ENCODE results near the gene TBC1D14.
A peak's percentile ranks its signal among the peaks of the same experiment; 100 is the strongest.

The TBC1D14 gene

GRCh38 chr4:6986781-6987587, 77.4 kb downstream of the TBC1D14 start:
- no peaks in the 10 kb centered on the region for H3K9me3 Mint-ChIP-seq
- H3K27ac Mint-ChIP-seq, result peak overlapping the region; percentile 97
- H3K36me3 Mint-ChIP-seq (ENCODE audit: low read depth), result peaks cover 13% of the 10 kb centered on the region
- peaks cover 72% of the 10 kb centered on the region for H3K4me1 Mint-ChIP-seq (ENCODE audit: low read depth)
- no peaks in the 10 kb centered on the region for H3K27me3 Mint-ChIP-seq (ENCODE audit: low read depth)
- H3K4me3 Mint-ChIP-seq, result peak overlapping the region; percentile 98

GRCh38 chr4:6987588-6987961, 77.9 kb downstream of the TBC1D14 start:
- peak overlapping the region; percentile 93 for H3K27ac Mint-ChIP-seq
- peak overlapping the region; percentile 98 for H3K4me3 Mint-ChIP-seq
- H3K36me3 Mint-ChIP-seq (ENCODE audit: low read depth), result peaks cover 12% of the 10 kb centered on the region
- peaks cover 72% of the 10 kb centered on the region for H3K4me1 Mint-ChIP-seq (ENCODE audit: low read depth)
- H3K27me3 Mint-ChIP-seq (ENCODE audit: low read depth), result no peaks in the 10 kb centered on the region
- no peaks in the 10 kb centered on the region for H3K9me3 Mint-ChIP-seq

- Mint-ChIP-seq H3K27ac (peak overlapping the region; percentile 93), H3K36me3 (ENCODE audit: low read depth) (peaks cover 12% of the 10 kb centered on the region)
Observed at GRCh38 chr4:6988016-6988715, 78.5 kb downstream of the TBC1D14 start.

GRCh38 chr4:6989331-6989923, 79.8 kb downstream of the TBC1D14 start:
- H3K27me3 Mint-ChIP-seq (ENCODE audit: low read depth), result no peaks in the 10 kb centered on the region
- peak overlapping the region; percentile 61 for H3K27ac Mint-ChIP-seq
- H3K4me3 Mint-ChIP-seq, result peak overlapping the region; percentile 98
- H3K4me1 Mint-ChIP-seq (ENCODE audit: low read depth), result peaks cover 68% of the 10 kb centered on the region
- H3K9me3 Mint-ChIP-seq, result no peaks in the 10 kb centered on the region
- H3K36me3 Mint-ChIP-seq (ENCODE audit: low read depth), result peaks cover 16% of the 10 kb centered on the region

More at GRCh38 chr4:6988016-6988715, 78.5 kb downstream of the TBC1D14 start:
- peak overlapping the region; percentile 98 for H3K4me3 Mint-ChIP-seq
- no peaks in the 10 kb centered on the region for H3K9me3 Mint-ChIP-seq
- no peaks in the 10 kb centered on the region for H3K27me3 Mint-ChIP-seq (ENCODE audit: low read depth)
- peaks cover 76% of the 10 kb centered on the region for H3K4me1 Mint-ChIP-seq (ENCODE audit: low read depth)

GRCh38 chr4:6990661-6991060, 81.0 kb downstream of the TBC1D14 start:
- peaks cover 22% of the 10 kb centered on the region for H3K36me3 Mint-ChIP-seq (ENCODE audit: low read depth)
- H3K4me3 Mint-ChIP-seq, result peak overlapping the region; percentile 21
- H3K27ac Mint-ChIP-seq, result peak overlapping the region; percentile 31
- H3K9me3 Mint-ChIP-seq, result no peaks in the 10 kb centered on the region
- H3K27me3 Mint-ChIP-seq (ENCODE audit: low read depth), result no peaks in the 10 kb centered on the region
- H3K4me1 Mint-ChIP-seq (ENCODE audit: low read depth), result peaks cover 57% of the 10 kb centered on the region

GRCh38 chr4:6991249-6991648, 81.6 kb downstream of the TBC1D14 start:
- Mint-ChIP-seq H3K4me3 (peak overlapping the region; percentile 38), H3K4me1 (ENCODE audit: low read depth) (peaks cover 52% of the 10 kb centered on the region), H3K36me3 (ENCODE audit: low read depth) (peaks cover 22% of the 10 kb centered on the region), H3K27ac (peak overlapping the region; percentile 77), H3K9me3 (no peaks in the 10 kb centered on the region), H3K27me3 (ENCODE audit: low read depth) (no peaks in the 10 kb centered on the region)

GRCh38 chr4:6991771-6992557, 82.3 kb downstream of the TBC1D14 start:
- Mint-ChIP-seq H3K27ac (peak overlapping the region; percentile 81), H3K4me3 (no peak overlapping the region), H3K9me3 (no peaks in the 10 kb centered on the region), H3K4me1 (ENCODE audit: low read depth) (peaks cover 50% of the 10 kb centered on the region), H3K36me3 (ENCODE audit: low read depth) (peaks cover 21% of the 10 kb centered on the region), H3K27me3 (ENCODE audit: low read depth) (no peaks in the 10 kb centered on the region)

GRCh38 chr4:6992728-6993677, 83.4 kb downstream of the TBC1D14 start:
- Mint-ChIP-seq H3K4me1 (ENCODE audit: low read depth) (peaks cover 50% of the 10 kb centered on the region), H3K4me3 (no peak overlapping the region), H3K27ac (peak overlapping the region; percentile 81)

GRCh38 chr4:6996481-6996880, 86.9 kb downstream of the TBC1D14 start:
- no peak overlapping the region for H3K4me3 Mint-ChIP-seq
- no peaks in the 10 kb centered on the region for H3K27me3 Mint-ChIP-seq (ENCODE audit: low read depth)
- no peaks in the 10 kb centered on the region for H3K9me3 Mint-ChIP-seq
- peaks cover 36% of the 10 kb centered on the region for H3K36me3 Mint-ChIP-seq (ENCODE audit: low read depth)
- H3K27ac Mint-ChIP-seq, result no peak overlapping the region
- H3K4me1 Mint-ChIP-seq (ENCODE audit: low read depth), result peaks cover 48% of the 10 kb centered on the region

More at GRCh38 chr4:6992728-6993677, 83.4 kb downstream of the TBC1D14 start:
- peaks cover 25% of the 10 kb centered on the region for H3K36me3 Mint-ChIP-seq (ENCODE audit: low read depth)
- no peaks in the 10 kb centered on the region for H3K9me3 Mint-ChIP-seq
- no peaks in the 10 kb centered on the region for H3K27me3 Mint-ChIP-seq (ENCODE audit: low read depth)

- peak overlapping the region; percentile 49 for H3K4me3 Mint-ChIP-seq
- peaks cover 43% of the 10 kb centered on the region for H3K36me3 Mint-ChIP-seq (ENCODE audit: low read depth)
- peak overlapping the region; percentile 92 for H3K27ac Mint-ChIP-seq
- no peaks in the 10 kb centered on the region for H3K27me3 Mint-ChIP-seq (ENCODE audit: low read depth)
- H3K9me3 Mint-ChIP-seq, result no peaks in the 10 kb centered on the region
- H3K4me1 Mint-ChIP-seq (ENCODE audit: low read depth), result peaks cover 32% of the 10 kb centered on the region
Observed at GRCh38 chr4:6999172-7000086, 89.8 kb downstream of the TBC1D14 start.

- Mint-ChIP-seq H3K27ac (peak overlapping the region; percentile 92), H3K4me3 (no peak overlapping the region), H3K4me1 (ENCODE audit: low read depth) (peaks cover 32% of the 10 kb centered on the region), H3K27me3 (ENCODE audit: low read depth) (no peaks in the 10 kb centered on the region), H3K9me3 (no peaks in the 10 kb centered on the region), H3K36me3 (ENCODE audit: low read depth) (peaks cover 40% of the 10 kb centered on the region)
Observed at GRCh38 chr4:7000421-7001176, 91.0 kb downstream of the TBC1D14 start.

GRCh38 chr4:7001271-7001670, 91.6 kb downstream of the TBC1D14 start:
- peak overlapping the region; percentile 54 for H3K27ac Mint-ChIP-seq
- no peaks in the 10 kb centered on the region for H3K27me3 Mint-ChIP-seq (ENCODE audit: low read depth)
- H3K36me3 Mint-ChIP-seq (ENCODE audit: low read depth), result peaks cover 42% of the 10 kb centered on the region
- peaks cover 32% of the 10 kb centered on the region for H3K4me1 Mint-ChIP-seq (ENCODE audit: low read depth)
- no peak overlapping the region for H3K4me3 Mint-ChIP-seq
- H3K9me3 Mint-ChIP-seq, result no peaks in the 10 kb centered on the region
